Colonic mucosa (tissue), 4 donors: ENCODE data around the gene MUC5B. TPM values are rescaled to one million over a fixed set of nuclear protein-coding genes. Genes with fewer than 3 reads are reported as not detected.

Experiments used
- DNase-seq: peaks from one replicate; pipeline ENCODE4 v3.0.0-alpha.2; 2020
- H3K27ac ChIP-seq: fragments of 200-600 bp; one replicate; pipeline ENCODE4 v1.8.0; 2021
- H3K27me3 ChIP-seq: fragments of 200-600 bp; one replicate; pipeline ENCODE4 v1.8.0; 2021
- H3K36me3 ChIP-seq: fragments of 200-600 bp; one replicate; pipeline ENCODE4 v1.8.0; 2021
- H3K4me1 ChIP-seq: fragments of 200-600 bp; one replicate; pipeline ENCODE4 v1.8.0; 2021; ENCODE audit warnings: mild to moderate bottlenecking
- H3K4me3 ChIP-seq: fragments of 200-600 bp; one replicate; pipeline ENCODE4 v1.8.0; 2021
- H3K9ac ChIP-seq, 2 donors: one replicate each; pipeline ENCODE4 v1.7.0; 2013; ENCODE audit warnings: control low read depth in 2 of 2, low read depth in 2 of 2, low read length in 2 of 2
- H3K9me3 ChIP-seq: fragments of 200-600 bp; one replicate; pipeline ENCODE4 v1.8.0; 2021
- intact Hi-C: fragments of 100-400 bp; cut with DNase I; formaldehyde crosslinking; loops from one replicate; pipeline ENCODE4 v1.14.1; 2022
- total RNA-seq, 2 donors: library from RNA; stranded (reverse); fragmentation: NEBNext Ultra II Directional in 1 of 2; extraction: Animal tissue kit (Norgen Biotek cat#: 25700) in 1 of 2; gene quantifications; one replicate each; pipeline ENCODE4 v1.2.1, GENCODE V29; 2021
- TF ChIP-seq, protein P1 (sequence below): fragments of 200-600 bp; IDR thresholded peaks from one replicate; pipeline ENCODE4 v1.8.0; 2022; ENCODE audit warnings: antibody characterized with exemption, mild to moderate bottlenecking
- donor health status: healthy.
- donor health status: DM: no; HTN: no; CAD: no.
- donor health status: DM: no; HTN: no; CAD: no.

The MUC5B gene
- total RNA-seq, 2 donors from 2014 or later: 285 to 655 TPM

DNA sequence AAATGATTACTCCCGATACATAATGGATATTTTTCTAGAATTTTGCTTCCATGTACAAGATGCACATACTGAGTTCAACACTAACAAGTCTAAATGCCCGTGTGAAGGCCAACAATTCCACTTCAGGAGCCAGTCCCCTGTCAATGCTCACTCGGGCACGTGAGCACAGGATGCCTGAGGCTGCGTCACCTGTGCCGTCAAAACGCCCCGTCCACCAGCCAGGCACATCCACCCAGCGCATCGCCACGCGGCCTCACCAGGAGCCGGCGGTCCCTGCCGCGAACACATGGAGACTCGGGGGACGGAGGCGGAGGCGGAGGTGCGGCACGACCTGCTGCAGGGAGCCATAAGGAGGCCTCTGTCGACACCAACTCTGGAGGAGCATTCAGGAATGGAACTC lies 76.8 kb downstream of the MUC5B start:
- Histone ChIP-seq H3K27ac (no peak overlapping the region), H3K27me3 (no peaks in the 10 kb centered on the region), H3K36me3 (no peaks in the 10 kb centered on the region), H3K9ac (no peak overlapping the region), H3K4me3 (no peak overlapping the region), H3K9me3 (no peaks in the 10 kb centered on the region), H3K4me1 (peaks cover 30% of the 10 kb centered on the region)
- peak; percentile 18 for DNase-seq
- intact Hi-C loops: loop anchor here (10.0 kb wide), 1 partner anchor 215 kb away; no protein-coding TSS in a partner anchor
- TF ChIP-seq, protein P1, sequence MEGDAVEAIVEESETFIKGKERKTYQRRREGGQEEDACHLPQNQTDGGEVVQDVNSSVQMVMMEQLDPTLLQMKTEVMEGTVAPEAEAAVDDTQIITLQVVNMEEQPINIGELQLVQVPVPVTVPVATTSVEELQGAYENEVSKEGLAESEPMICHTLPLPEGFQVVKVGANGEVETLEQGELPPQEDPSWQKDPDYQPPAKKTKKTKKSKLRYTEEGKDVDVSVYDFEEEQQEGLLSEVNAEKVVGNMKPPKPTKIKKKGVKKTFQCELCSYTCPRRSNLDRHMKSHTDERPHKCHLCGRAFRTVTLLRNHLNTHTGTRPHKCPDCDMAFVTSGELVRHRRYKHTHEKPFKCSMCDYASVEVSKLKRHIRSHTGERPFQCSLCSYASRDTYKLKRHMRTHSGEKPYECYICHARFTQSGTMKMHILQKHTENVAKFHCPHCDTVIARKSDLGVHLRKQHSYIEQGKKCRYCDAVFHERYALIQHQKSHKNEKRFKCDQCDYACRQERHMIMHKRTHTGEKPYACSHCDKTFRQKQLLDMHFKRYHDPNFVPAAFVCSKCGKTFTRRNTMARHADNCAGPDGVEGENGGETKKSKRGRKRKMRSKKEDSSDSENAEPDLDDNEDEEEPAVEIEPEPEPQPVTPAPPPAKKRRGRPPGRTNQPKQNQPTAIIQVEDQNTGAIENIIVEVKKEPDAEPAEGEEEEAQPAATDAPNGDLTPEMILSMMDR: no peak

DNA sequence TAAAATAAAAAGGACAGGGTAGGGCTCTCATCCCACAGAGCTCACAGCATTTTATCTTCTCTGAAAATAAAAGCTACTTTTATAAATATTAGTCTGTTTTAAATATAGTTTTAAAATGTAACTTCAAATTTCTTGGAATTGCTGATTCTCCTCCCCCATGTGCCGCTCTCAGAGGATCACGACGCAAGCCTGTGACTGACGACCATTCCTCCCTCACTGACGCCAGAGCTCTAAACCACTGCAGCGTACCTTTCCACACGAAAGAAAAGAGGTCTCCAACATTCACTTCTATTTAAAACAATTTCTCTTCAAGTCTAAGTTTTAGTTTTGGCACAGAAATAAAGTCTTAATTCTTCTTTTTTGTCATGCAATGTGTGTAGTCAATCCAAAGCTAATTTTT lies 77.3 kb downstream of the MUC5B start:
- intact Hi-C loops: no loop called here
- no peak overlapping the region for H3K27ac ChIP-seq
- no peaks in the 10 kb centered on the region for H3K27me3 ChIP-seq
- H3K36me3 ChIP-seq: no peaks in the 10 kb centered on the region
- no peak overlapping the region for H3K9ac ChIP-seq
- TF ChIP-seq, protein P1: no peak
- no peak for DNase-seq
- peaks cover 35% of the 10 kb centered on the region for H3K4me1 ChIP-seq
- H3K9me3 ChIP-seq: no peaks in the 10 kb centered on the region
- no peak overlapping the region for H3K4me3 ChIP-seq

DNA sequence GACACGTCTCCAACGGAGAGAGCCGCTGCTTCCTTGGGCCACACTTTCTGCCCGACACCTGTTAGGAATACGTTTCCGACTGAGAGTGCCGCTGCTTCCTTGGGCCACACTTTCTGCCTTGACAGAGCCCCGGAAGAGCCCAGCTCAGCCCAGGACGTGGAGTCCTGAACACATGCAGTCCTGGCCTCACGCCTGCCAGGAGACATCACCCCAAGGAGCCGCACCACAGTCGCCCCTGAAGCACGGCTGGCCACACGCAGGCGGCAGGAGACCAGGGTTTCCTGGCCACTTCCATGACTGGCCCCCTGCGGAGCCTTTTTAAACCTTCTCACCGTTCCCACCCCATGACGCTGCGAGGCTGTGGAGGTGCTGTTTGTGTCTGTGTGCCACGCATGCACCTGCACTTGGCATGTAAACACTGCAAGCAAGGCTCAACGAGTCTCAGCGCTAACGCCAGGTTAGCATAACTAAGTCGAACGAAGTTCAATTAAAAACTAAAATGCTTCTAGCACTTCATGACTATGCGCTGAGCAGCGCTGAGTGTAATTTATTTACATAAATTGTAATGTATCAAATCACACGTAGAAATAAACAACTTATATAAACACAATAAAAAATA lies 77.8 kb downstream of the MUC5B start:
- Histone ChIP-seq H3K9me3 (no peaks in the 10 kb centered on the region), H3K27ac (no peak overlapping the region), H3K4me1 (peaks cover 41% of the 10 kb centered on the region), H3K36me3 (no peaks in the 10 kb centered on the region), H3K9ac (no peak overlapping the region), H3K4me3 (no peak overlapping the region), H3K27me3 (no peaks in the 10 kb centered on the region)
- peak; percentile 14 for DNase-seq
- intact Hi-C loops: no loop called here
- TF ChIP-seq, protein P1: no peak

DNA sequence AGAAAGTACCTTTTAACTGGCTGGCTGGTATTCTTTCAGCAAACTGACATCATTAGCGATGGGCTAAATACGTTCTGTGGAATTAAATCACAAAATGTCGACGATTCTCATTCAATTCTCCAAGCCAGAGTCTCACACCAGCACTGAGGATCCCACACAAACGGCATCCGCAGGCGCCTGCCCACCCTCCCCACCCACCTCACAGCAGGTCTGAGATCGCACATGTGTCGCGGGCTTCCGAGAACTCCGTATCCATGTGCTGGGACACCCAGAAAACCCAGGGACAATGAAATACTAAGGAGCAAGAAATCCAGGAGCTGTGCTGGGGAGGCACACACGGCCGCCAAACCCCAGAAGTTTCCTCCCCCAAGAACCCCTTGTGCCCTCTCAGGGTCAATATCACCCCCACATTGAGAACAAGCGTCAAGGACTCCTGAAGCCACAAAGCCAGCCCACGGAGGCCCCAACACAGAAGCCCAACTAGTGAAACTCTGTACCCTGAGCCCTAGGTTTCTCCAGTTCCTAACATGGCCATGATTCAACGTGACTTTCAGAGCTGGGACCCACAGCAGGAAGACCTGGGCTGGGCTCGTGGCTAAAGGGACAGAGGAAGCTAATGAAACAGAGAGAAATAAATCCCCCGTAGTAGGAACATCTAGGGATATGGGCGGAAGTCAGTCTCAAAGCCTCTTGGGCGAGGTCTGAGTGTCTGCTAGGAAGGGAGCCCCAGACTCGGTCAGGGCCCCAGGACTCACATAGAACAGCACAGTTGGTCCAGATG lies 78.5 kb downstream of the MUC5B start:
- Histone ChIP-seq H3K9me3 (no peaks in the 10 kb centered on the region), H3K36me3 (no peaks in the 10 kb centered on the region), H3K4me3 (no peak overlapping the region), H3K4me1 (peaks cover 42% of the 10 kb centered on the region), H3K9ac (no peak overlapping the region), H3K27ac (no peak overlapping the region), H3K27me3 (no peaks in the 10 kb centered on the region)
- TF ChIP-seq, protein P1: no peak
- DNase-seq: peak; percentile 15
- intact Hi-C loops: no loop called here

DNA sequence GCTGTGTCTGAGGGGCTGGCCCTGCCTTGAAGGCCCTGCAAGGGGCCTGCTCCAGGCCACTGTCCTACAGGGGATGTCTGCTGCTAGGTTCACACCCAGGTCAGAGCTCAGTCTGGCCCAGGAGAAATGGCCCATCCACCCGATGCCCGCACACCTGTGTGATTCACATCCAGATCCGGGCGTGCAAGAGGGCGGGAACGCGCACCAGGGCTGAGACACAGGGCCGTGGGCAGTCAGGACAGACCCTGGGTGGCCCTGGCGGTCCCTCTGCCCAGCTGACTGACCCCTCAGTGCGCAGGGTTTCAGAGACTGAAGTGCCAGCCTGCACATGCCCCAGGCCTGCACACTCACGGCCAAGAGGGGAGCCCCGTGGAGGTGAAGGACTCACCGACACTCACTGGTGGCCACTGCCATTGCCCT lies 79.2 kb downstream of the MUC5B start:
- intact Hi-C loops: no loop called here
- peaks cover 42% of the 10 kb centered on the region for H3K4me1 ChIP-seq
- peak; percentile 22 for DNase-seq
- H3K4me3 ChIP-seq: no peak overlapping the region
- no peaks in the 10 kb centered on the region for H3K27me3 ChIP-seq
- H3K9ac ChIP-seq: no peak overlapping the region
- TF ChIP-seq, protein P1: no peak
- no peaks in the 10 kb centered on the region for H3K36me3 ChIP-seq
- H3K27ac ChIP-seq: no peak overlapping the region
- H3K9me3 ChIP-seq: no peaks in the 10 kb centered on the region
